Measurements from ENCODE around the gene MCOLN2.

- TF ChIP-seq, protein P1, sequence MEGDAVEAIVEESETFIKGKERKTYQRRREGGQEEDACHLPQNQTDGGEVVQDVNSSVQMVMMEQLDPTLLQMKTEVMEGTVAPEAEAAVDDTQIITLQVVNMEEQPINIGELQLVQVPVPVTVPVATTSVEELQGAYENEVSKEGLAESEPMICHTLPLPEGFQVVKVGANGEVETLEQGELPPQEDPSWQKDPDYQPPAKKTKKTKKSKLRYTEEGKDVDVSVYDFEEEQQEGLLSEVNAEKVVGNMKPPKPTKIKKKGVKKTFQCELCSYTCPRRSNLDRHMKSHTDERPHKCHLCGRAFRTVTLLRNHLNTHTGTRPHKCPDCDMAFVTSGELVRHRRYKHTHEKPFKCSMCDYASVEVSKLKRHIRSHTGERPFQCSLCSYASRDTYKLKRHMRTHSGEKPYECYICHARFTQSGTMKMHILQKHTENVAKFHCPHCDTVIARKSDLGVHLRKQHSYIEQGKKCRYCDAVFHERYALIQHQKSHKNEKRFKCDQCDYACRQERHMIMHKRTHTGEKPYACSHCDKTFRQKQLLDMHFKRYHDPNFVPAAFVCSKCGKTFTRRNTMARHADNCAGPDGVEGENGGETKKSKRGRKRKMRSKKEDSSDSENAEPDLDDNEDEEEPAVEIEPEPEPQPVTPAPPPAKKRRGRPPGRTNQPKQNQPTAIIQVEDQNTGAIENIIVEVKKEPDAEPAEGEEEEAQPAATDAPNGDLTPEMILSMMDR (IDR thresholded peaks at IDR 0.05; ENCODE audit: low read depth, low read length, missing input control) = no peak
- TF ChIP-seq RAD21 (IDR thresholded peaks at IDR 0.05) (no peak), TAF1 (conservative IDR thresholded peaks at IDR 0.05) (no peak)
Measured at GRCh38 chr1:84920159-84920558, 76.8 kb downstream of the MCOLN2 start.
